Upper lobe of left lung (tissue), 6 donors: ENCODE results near the gene SOX21. TPM values are rescaled to one million over a fixed set of nuclear protein-coding genes. Genes with fewer than 3 reads are reported as not detected.

ENCODE experiments used
- ATAC-seq, 2 donors: fragments of 200-7000 bp; cut with Tn5 transposase; one replicate each; pipeline ENCODE4 v1.9.1; 2022; ENCODE audit warnings: mild to moderate bottlenecking in 2 of 2, moderate library complexity in 2 of 2; ENCODE audit not compliant: low FRiP score in 2 of 2
- DNase-seq, 2 donors: peaks; one replicate each; pipeline ENCODE4 v3.0.0-alpha.2; 2019 to 2020
- H3K27ac ChIP-seq, 4 donors: fragments of 200-600 bp; sonication (generic); one replicate each; pipeline ENCODE4 v1.5.1; 2016 to 2019
- H3K27me3 ChIP-seq, 4 donors: fragments of 200-600 bp; sonication (generic); one replicate each; pipeline ENCODE4 v1.5.1; 2017 to 2019
- H3K36me3 ChIP-seq, 4 donors: fragments of 200-600 bp; sonication (generic); one replicate each; pipeline ENCODE4 v1.5.1; 2016 to 2019
- H3K4me1 ChIP-seq, 4 donors: fragments of 200-600 bp; sonication (generic); one replicate each; pipeline ENCODE4 v1.5.1; 2018 to 2019
- H3K4me3 ChIP-seq, 4 donors: fragments of 200-600 bp; sonication (generic); one replicate each; pipeline ENCODE4 v1.5.1; 2017 to 2019; ENCODE audit warnings: mild to moderate bottlenecking in 2 of 4, moderate library complexity in 1 of 4
- H3K9me3 ChIP-seq, 4 donors: fragments of 200-600 bp; sonication (generic); one replicate each; pipeline ENCODE4 v1.5.1; 2018 to 2019
- EP300 ChIP-seq, 4 donors: sonication (generic); formaldehyde crosslinking; IDR thresholded peaks; one replicate each; pipeline ENCODE4 v1.5.1; 2017; ENCODE audit warnings: antibody characterized with exemption in 4 of 4, control low read depth in 2 of 4
- POLR2A ChIP-seq, 4 donors: fragments of 450-650 bp; IDR thresholded peaks; one replicate each; pipeline ENCODE4 v1.5.1; 2016 to 2017; ENCODE audit warnings: antibody characterized with exemption in 4 of 4, mild to moderate bottlenecking in 2 of 4
- POLR2AphosphoS5 ChIP-seq, 2 donors: sonication (generic); formaldehyde crosslinking; IDR thresholded peaks; one replicate each; pipeline ENCODE4 v1.5.1; 2017; ENCODE audit warnings: antibody characterized with exemption in 2 of 2
- WGBS, 2 donors: methylation state at CpG; one replicate each; pipeline ENCODE4 v1.1.5; 2017 to 2018; 5-methylcytosine and 5-hydroxymethylcytosine counted together
- total RNA-seq, 6 donors: library from RNA; depleted of rRNA in 4 of 6; stranded (reverse); fragments of >200 nt in 4 of 6; gene quantifications; one replicate each; pipeline versions ENCODE4 v1.1.0 to v1.2.1, GENCODE V29; 2016 to 2021
- TF ChIP-seq, protein P1 (sequence below), 6 experiments: fragments of 450-650 bp in 4 of 6; fragments of 200-600 bp in 2 of 6; sonication (generic) in 2 of 6; IDR thresholded peaks; one replicate each; pipeline ENCODE4 v1.5.1; 2016 to 2019; ENCODE audit warnings: antibody characterized with exemption in 6 of 6
- donor health status: DM: no; HTN: no; CAD: no; lungs with moderate emphysema.
- donor health status: DM: no; HTN: yes; CAD: no; lungs with severe emphysema.

The SOX21 gene
- total RNA-seq, 6 donors from 2014 or later: 0.13 to 0.79 TPM; not detected in 4

DNA sequence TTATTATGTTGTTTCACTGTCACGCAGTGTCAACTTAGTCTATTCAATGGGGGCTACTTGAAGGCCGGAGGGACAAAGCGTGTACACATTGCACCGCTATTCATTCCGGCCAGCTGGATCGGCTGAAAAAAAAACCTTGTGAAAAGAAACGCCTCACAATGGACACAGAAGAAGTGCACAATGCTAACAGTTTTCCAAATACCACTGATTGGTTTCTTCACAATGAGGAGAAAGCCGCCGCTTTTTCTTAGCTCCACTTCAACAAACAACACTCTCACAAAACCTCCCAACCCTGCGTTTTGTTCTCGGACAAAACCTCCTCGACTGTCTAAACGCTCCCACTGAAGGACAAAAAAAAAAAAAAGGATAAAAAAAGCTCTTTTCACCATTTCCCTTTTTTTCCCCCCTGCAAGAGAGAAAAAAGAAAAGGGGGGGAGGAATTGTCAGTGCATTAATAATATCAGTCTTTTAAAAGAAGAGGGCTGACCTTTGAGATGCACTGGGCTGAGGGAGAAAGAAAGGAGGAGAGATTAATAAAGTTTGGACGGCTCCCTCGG, 5.4 kb downstream of the SOX21 start:
- ATAC-seq (no peak), DNase-seq (no peak)
- H3K27ac ChIP-seq: no peak overlapping the region
- peaks cover 0 to 89% (median 39%) of the 10 kb centered on the region in 4 donors for H3K27me3 ChIP-seq
- H3K4me1 ChIP-seq: peaks cover 13 to 31% (median 20%) of the 10 kb centered on the region in 4 donors
- no peaks in the 10 kb centered on the region for H3K9me3 ChIP-seq
- TF ChIP-seq EP300 (IDR thresholded peaks at IDR 0.05): no peak
- TF ChIP-seq POLR2A (IDR thresholded peaks at IDR 0.05): no peak
- TF ChIP-seq, protein P1, sequence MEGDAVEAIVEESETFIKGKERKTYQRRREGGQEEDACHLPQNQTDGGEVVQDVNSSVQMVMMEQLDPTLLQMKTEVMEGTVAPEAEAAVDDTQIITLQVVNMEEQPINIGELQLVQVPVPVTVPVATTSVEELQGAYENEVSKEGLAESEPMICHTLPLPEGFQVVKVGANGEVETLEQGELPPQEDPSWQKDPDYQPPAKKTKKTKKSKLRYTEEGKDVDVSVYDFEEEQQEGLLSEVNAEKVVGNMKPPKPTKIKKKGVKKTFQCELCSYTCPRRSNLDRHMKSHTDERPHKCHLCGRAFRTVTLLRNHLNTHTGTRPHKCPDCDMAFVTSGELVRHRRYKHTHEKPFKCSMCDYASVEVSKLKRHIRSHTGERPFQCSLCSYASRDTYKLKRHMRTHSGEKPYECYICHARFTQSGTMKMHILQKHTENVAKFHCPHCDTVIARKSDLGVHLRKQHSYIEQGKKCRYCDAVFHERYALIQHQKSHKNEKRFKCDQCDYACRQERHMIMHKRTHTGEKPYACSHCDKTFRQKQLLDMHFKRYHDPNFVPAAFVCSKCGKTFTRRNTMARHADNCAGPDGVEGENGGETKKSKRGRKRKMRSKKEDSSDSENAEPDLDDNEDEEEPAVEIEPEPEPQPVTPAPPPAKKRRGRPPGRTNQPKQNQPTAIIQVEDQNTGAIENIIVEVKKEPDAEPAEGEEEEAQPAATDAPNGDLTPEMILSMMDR (IDR thresholded peaks at IDR 0.05): no peak
- TF ChIP-seq POLR2AphosphoS5 (IDR thresholded peaks at IDR 0.05): no peak
- 12 to 13% methylated on average over 15 of the region's 15 CpGs for WGBS, 2 donors
- H3K4me3 ChIP-seq: no peak overlapping the region
- no peaks in the 10 kb centered on the region for H3K36me3 ChIP-seq

DNA sequence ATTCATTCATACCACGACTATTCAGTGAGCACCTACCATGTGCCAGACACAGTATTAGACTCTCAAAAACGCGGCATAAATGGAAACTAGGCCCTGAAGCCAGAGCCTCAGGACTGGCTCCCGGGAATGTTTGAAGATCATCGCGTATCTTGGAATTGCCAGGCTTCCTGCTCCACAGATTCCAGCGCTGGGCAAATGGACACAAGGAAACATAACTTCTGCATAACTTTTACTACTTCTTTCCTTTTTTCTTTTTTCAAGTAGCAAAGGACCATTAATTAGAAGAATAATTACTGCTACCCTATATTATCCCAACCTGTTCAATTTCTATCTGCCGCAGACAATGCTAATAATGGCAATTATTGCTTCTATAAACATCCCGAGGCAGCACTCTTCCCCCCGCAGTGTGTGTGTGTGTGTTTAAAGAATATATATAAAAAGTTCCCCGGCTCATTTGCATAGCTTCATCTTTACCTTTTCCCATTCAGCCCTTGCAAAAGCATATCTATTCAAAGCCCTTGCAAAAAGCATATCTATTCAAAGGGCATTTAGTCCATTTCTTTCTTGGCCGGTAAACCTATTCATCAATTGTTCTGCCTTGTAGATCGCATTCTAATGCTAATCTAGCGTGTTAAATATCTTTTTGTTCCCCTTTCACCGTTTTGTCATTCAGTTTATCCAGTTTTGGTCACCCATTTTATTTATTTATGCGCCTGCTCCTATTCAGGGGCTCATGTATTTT, 6.1 kb downstream of the SOX21 start:
- Histone ChIP-seq H3K4me1 (peaks cover 10 to 24% (median 14%) of the 10 kb centered on the region in 4 donors), H3K27me3 (peaks cover 0 to 90% (median 37%) of the 10 kb centered on the region in 4 donors), H3K4me3 (no peak overlapping the region), H3K36me3 (no peaks in the 10 kb centered on the region), H3K27ac (no peak overlapping the region), H3K9me3 (no peaks in the 10 kb centered on the region)
- no peak for TF ChIP-seq EP300 (IDR thresholded peaks at IDR 0.05)
- TF ChIP-seq, protein P1 (IDR thresholded peaks at IDR 0.05): no peak
- no peak for TF ChIP-seq POLR2AphosphoS5 (IDR thresholded peaks at IDR 0.05)
- no peak for TF ChIP-seq POLR2A (IDR thresholded peaks at IDR 0.05)
- ATAC-seq: no peak
- 14 to 16% methylated on average over 16 of the region's 16 CpGs for WGBS, 2 donors
- no peak for DNase-seq

DNA sequence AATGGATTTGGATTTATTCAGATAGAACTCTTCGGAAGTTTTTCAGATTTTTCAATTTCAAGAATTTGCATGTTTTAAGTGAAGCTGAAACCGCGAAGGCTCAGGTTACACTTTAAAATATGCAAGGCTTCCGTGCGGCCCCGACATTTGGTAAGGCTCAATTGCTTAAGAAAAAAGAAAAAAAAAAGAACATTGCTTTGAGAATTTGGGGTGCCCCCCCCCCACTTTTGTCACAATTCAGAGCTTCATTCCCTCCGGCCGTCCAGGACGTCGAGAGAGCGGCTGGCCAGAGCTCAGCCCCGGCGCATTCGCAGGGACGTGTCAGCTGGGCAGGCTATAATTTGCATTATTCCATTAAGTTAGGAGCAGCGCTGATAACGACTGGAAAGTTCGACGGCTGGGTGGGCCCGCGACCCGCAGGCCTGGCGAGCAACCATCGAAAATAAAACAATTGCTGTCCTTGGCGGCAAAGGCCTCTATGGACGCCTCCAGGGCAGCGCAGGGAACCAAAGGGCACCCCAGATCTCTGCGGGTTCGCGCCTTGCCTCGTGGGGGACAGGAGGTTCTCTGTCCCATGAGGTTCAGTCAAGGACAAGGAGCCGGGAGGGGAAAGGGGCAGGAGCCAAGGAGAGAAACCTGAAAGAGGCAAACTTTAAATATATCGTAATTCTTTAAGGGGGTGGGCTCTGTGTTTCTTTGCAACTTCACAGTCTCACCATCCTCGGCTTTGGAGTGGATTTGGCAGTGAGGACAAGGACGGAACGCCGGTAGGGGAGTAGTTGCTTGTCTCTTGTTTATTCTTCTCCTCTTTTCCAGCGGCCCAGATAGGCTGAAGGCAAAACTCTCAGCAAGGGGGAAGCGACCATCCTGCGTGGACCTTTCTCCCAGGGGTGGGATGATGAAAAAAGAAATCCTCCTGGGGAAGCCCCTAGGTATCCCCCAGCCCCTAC, 7.0 kb downstream of the SOX21 start:
- peaks cover 4 to 16% (median 7%) of the 10 kb centered on the region in 4 donors for H3K4me1 ChIP-seq
- ATAC-seq: no peak
- WGBS, 2 donors: 14 to 19% methylated on average over 37 to 40 of the region's 40 CpGs
- H3K4me3 ChIP-seq: no peak overlapping the region
- H3K9me3 ChIP-seq: no peaks in the 10 kb centered on the region
- no peak for TF ChIP-seq EP300 (IDR thresholded peaks at IDR 0.05)
- TF ChIP-seq, protein P1 (IDR thresholded peaks at IDR 0.05): no peak
- no peak for TF ChIP-seq POLR2AphosphoS5 (IDR thresholded peaks at IDR 0.05)
- no peak for TF ChIP-seq POLR2A (IDR thresholded peaks at IDR 0.05)
- peaks cover 0 to 85% (median 33%) of the 10 kb centered on the region in 4 donors for H3K27me3 ChIP-seq
- H3K36me3 ChIP-seq: no peaks in the 10 kb centered on the region
- no peak overlapping the region for H3K27ac ChIP-seq
- DNase-seq: peak in 1 of 2 donors; percentile 46

DNA sequence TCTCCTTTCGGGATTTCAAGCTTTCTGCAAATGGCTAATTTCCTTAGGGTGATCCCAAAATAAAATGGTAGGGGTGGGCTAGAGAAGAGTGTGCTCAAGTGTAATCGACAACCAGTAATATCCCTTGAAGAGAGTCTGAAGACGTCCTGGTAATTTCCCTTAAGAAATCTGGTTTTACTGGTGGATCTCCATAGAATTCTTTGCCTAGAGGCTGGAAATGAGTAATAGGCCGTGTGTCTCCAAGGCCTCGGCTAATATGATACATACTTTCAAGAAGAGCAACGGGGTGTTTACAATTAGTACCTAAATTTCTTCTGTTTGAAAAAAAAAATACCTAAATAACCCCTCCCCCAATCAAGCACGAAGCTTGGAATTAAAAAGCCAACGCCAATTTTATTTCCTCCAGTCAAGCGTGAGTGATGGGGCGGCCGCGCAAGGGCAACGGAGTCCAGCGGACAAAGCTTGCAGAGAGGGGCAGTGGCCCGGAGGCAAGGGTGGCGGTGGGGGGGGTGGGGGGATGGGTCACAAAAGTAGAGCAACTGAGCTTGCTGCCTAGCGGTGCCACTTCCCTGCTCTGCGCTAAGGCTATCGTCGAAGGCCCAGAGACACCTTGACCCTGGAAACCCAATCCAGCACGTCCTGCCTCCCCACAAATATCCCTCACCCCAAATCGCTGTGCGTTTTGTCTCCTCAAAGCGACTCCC, 7.8 kb downstream of the SOX21 start:
- peak in 1 of 2 donors; percentile 31 for DNase-seq
- H3K4me3 ChIP-seq: no peak overlapping the region
- H3K9me3 ChIP-seq: no peaks in the 10 kb centered on the region
- WGBS, 2 donors: 13 to 17% methylated on average over 23 to 24 of the region's 24 CpGs
- TF ChIP-seq POLR2AphosphoS5 (IDR thresholded peaks at IDR 0.05): no peak
- peaks cover 0 to 82% (median 33%) of the 10 kb centered on the region in 4 donors for H3K27me3 ChIP-seq
- ATAC-seq: no peak
- no peaks in the 10 kb centered on the region for H3K36me3 ChIP-seq
- peaks cover 4 to 16% (median 6%) of the 10 kb centered on the region in 4 donors for H3K4me1 ChIP-seq
- H3K27ac ChIP-seq: no peak overlapping the region
